Thyroid gland (tissue), 4 donors: Measurements from ENCODE around the gene SNX9. TPM values are rescaled to one million over a fixed set of nuclear protein-coding genes. Genes with fewer than 3 reads are reported as not detected.

Experiments used
- DNase-seq, 2 donors: peaks; one replicate each; pipeline ENCODE4 v3.0.0-alpha.2; 2019
- H3K27ac ChIP-seq, 3 donors: fragments of 200-600 bp; sonication (generic); 1 replicate in 2 of 3; 2 replicates in 1 of 3; pipeline ENCODE4 v1.5.1; 2016 to 2019; ENCODE audit warnings: mild to moderate bottlenecking in 1 of 3, moderate library complexity in 1 of 3
- H3K27me3 ChIP-seq: fragments of 200-600 bp; sonication (generic); one replicate; pipeline ENCODE4 v1.5.1; 2019
- H3K36me3 ChIP-seq, 2 donors: fragments of 200-600 bp; sonication (generic); one replicate each; pipeline ENCODE4 v1.5.1; 2016 to 2019
- H3K4me1 ChIP-seq, 2 donors: fragments of 200-600 bp; sonication (generic); one replicate each; pipeline ENCODE4 v1.5.1; 2017 to 2019
- H3K4me3 ChIP-seq, 3 donors: fragments of 200-600 bp; sonication (generic); replicated peaks in 1 of 3; 1 replicate in 2 of 3; 2 replicates in 1 of 3; pipeline ENCODE4 v1.5.1; 2016; ENCODE audit warnings: mild to moderate bottlenecking in 1 of 3
- H3K9me3 ChIP-seq: fragments of 200-600 bp; sonication (generic); one replicate; pipeline ENCODE4 v1.5.1; 2017
- CTCF ChIP-seq, 6 experiments: fragments of 200-600 bp in 3 of 6; fragments of 450-650 bp in 3 of 6; sonication (generic) in 3 of 6; IDR thresholded peaks; one replicate each; pipeline ENCODE4 v1.5.1; 2016 to 2019; ENCODE audit warnings: antibody characterized with exemption in 6 of 6, mild to moderate bottlenecking in 2 of 6, inconsistent platforms in 1 of 6, moderate library complexity in 1 of 6
- POLR2A ChIP-seq, 2 donors: fragments of 450-650 bp; IDR thresholded peaks; one replicate each; pipeline ENCODE4 v1.6.1; 2017; ENCODE audit warnings: antibody characterized with exemption in 2 of 2, mild to moderate bottlenecking in 2 of 2, moderate library complexity in 1 of 2
- WGBS, 2 donors: methylation state at CpG; one replicate each; pipeline ENCODE4 v1.1.5; 2017; 5-methylcytosine and 5-hydroxymethylcytosine counted together
- intact Hi-C: fragments of 100-400 bp; cut with DNase I; formaldehyde crosslinking; loops from one replicate; pipeline ENCODE4 v1.15.1; 2023
- total RNA-seq, 4 donors: library from RNA; depleted of rRNA; stranded (reverse); fragments of >200 nt; gene quantifications; one replicate each; pipeline ENCODE4 v1.2.3, GENCODE V29; 2016

SNX9 gene
- total RNA-seq, 4 donors from 2014 or later = 44.6 to 73.1 (median 47.2) TPM

GRCh38 chr6:157877573-157878438 lies 54.8 kb downstream of the SNX9 start:
- DNase-seq = no peak
- H3K4me1 ChIP-seq = peaks cover 21 to 24% of the 10 kb centered on the region in 2 donors
- peaks cover 5% of the 10 kb centered on the region in 2 donors for H3K36me3 ChIP-seq
- WGBS, 2 donors = 73 to 84% methylated on average over 7 of the region's 7 CpGs
- H3K4me3 ChIP-seq = no peak overlapping the region
- H3K27me3 ChIP-seq = no peaks in the 10 kb centered on the region
- H3K27ac ChIP-seq = peak overlapping the region in 1 of 3 donors; percentile 19
- TF ChIP-seq CTCF (IDR thresholded peaks at IDR 0.05) (no peak), POLR2A (IDR thresholded peaks at IDR 0.05) (no peak)
- intact Hi-C loops = no loop called here
- H3K9me3 ChIP-seq = no peaks in the 10 kb centered on the region

- TF ChIP-seq CTCF (IDR thresholded peaks at IDR 0.05) (no peak), POLR2A (IDR thresholded peaks at IDR 0.05) (no peak)
- no peak for DNase-seq
- Histone ChIP-seq H3K27me3 (no peaks in the 10 kb centered on the region), H3K36me3 (peaks cover 5% of the 10 kb centered on the region in 2 donors), H3K4me1 (peaks cover 21 to 24% of the 10 kb centered on the region in 2 donors), H3K9me3 (no peaks in the 10 kb centered on the region), H3K4me3 (no peak overlapping the region), H3K27ac (peak overlapping the region in 2 of 3 donors; percentile 53 to 55)
- intact Hi-C loops = no loop called here
- 85 to 92% methylated on average over 12 of the region's 12 CpGs for WGBS, 2 donors
Observed at GRCh38 chr6:157879034-157879872, 56.2 kb downstream of the SNX9 start.

- Histone ChIP-seq H3K27me3 (no peaks in the 10 kb centered on the region), H3K4me1 (peaks cover 21 to 24% of the 10 kb centered on the region in 2 donors), H3K27ac (peak overlapping the region; percentile 48 to 55 (median 53)), H3K36me3 (peaks cover 4 to 5% of the 10 kb centered on the region in 2 donors), H3K9me3 (no peaks in the 10 kb centered on the region), H3K4me3 (no peak overlapping the region)
- TF ChIP-seq POLR2A (IDR thresholded peaks at IDR 0.05) = peak in 1 of 2 donors; percentile 26
- TF ChIP-seq CTCF (IDR thresholded peaks at IDR 0.05) = no peak
- DNase-seq = peak; percentile 86 to 87
- whole genome bisulfite sequencing, 2 donors = 28 to 33% methylated on average over 2 of the region's 2 CpGs
- intact Hi-C loops = loop anchor here (5.0 kb wide), 1 partner anchor 192 kb away; no protein-coding TSS in a partner anchor
Observed at GRCh38 chr6:157879873-157880254, 56.8 kb downstream of the SNX9 start.

GRCh38 chr6:157880534-157880933 lies 57.5 kb downstream of the SNX9 start:
- Histone ChIP-seq H3K27ac (peak overlapping the region in 2 of 3 donors; percentile 26 to 53), H3K27me3 (no peaks in the 10 kb centered on the region), H3K4me1 (peaks cover 21 to 24% of the 10 kb centered on the region in 2 donors), H3K36me3 (peaks cover 0 to 5% of the 10 kb centered on the region in 2 donors), H3K9me3 (no peaks in the 10 kb centered on the region), H3K4me3 (no peak overlapping the region)
- no peak for TF ChIP-seq POLR2A (IDR thresholded peaks at IDR 0.05)
- no peak for TF ChIP-seq CTCF (IDR thresholded peaks at IDR 0.05)
- no peak for DNase-seq
- WGBS, 2 donors = 82 to 86% methylated on average over 3 of the region's 3 CpGs
- intact Hi-C loops = loop anchor here (5.0 kb wide), 1 partner anchor 192 kb away; no protein-coding TSS in a partner anchor
